COLO829 (cell line): ENCODE data around the gene ADI1.
"Not testable (repeated sequence)": the region's sequence is repeated elsewhere in the genome, so short reads cannot be mapped to it uniquely, and the experiment has no call there.

Experiments
- DNase-seq: peaks from one replicate; pipeline ENCODE4 v3.0.0; 2012; ENCODE audit warnings: low spot score

Gene ADI1

GRCh38 chr2:3493615-3494007 lies 25.7 kb downstream of the ADI1 start:
- no peak for DNase-seq

- no peak for DNase-seq
These were observed 26.2 kb downstream of the ADI1 start for GRCh38 chr2:3492951-3493614.

- DNase-seq = not testable (repeated sequence)
These were observed 26.9 kb downstream of the ADI1 start for GRCh38 chr2:3492475-3492787.

GRCh38 chr2:3491716-3492474 lies 27.4 kb downstream of the ADI1 start:
- DNase-seq = no peak

GRCh38 chr2:3491306-3491705 lies 28.0 kb downstream of the ADI1 start:
- DNase-seq = no peak

- DNase-seq = no peak
These were observed 28.9 kb downstream of the ADI1 start for GRCh38 chr2:3490191-3491170.

GRCh38 chr2:3489764-3490115 lies 29.6 kb downstream of the ADI1 start:
- no peak for DNase-seq

- DNase-seq = no peak
These were observed 30.2 kb downstream of the ADI1 start for GRCh38 chr2:3488855-3489763.

- DNase-seq = no peak
These were observed 31.2 kb downstream of the ADI1 start for GRCh38 chr2:3488061-3488531.

- no peak for DNase-seq
These were observed 31.9 kb downstream of the ADI1 start for GRCh38 chr2:3487432-3487831.

GRCh38 chr2:3487028-3487425 lies 32.3 kb downstream of the ADI1 start:
- no peak for DNase-seq

GRCh38 chr2:3486047-3487027 lies 33.0 kb downstream of the ADI1 start:
- no peak for DNase-seq

GRCh38 chr2:3485166-3485565 lies 34.2 kb downstream of the ADI1 start:
- no peak for DNase-seq

GRCh38 chr2:3483986-3484960 lies 35.1 kb downstream of the ADI1 start:
- no peak for DNase-seq

- DNase-seq = no peak
These were observed 35.9 kb downstream of the ADI1 start for GRCh38 chr2:3483227-3483985.

- no peak for DNase-seq
These were observed 36.9 kb downstream of the ADI1 start for GRCh38 chr2:3482363-3482821.

- DNase-seq = no peak
These were observed 37.5 kb downstream of the ADI1 start for GRCh38 chr2:3481736-3482362.

- DNase-seq = no peak
These were observed 38.3 kb downstream of the ADI1 start for GRCh38 chr2:3481011-3481400.
